Measurements from ENCODE around the gene AIG1. TPM values are rescaled to one million over a fixed set of nuclear protein-coding genes. Genes with fewer than 3 reads are reported as not detected.
A peak's percentile ranks its signal among the peaks of the same experiment; 100 is the strongest.
"Not testable (repeated sequence)": the region's sequence is repeated elsewhere in the genome, so short reads cannot be mapped to it uniquely, and the experiment has no call there.

AIG1 gene
- total RNA-seq, 1 donor from 2014 or later, result 18.5 TPM

- no peak for DNase-seq
Observed at GRCh38 chr6:143130928-143131327, 70.2 kb downstream of the AIG1 start.

DNA sequence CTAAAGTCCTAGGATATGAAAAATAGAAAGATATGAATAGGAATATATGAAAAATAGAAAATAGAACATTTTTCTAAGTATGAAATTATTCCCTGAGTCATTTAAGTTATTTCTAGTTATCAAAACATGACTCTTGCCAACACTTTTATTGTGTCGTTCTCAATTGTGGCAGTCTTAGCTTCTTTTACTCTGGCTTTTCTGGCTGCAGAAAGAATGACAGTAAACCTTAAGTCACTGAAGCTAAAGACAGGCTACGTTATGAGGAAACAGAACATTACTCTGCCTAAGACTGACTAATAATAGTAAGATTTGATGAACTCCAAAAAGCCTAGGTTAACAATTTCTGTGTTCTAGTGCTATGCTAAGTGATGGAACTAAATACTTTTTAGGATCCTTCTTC, 74.6 kb downstream of the AIG1 start:
- peak; percentile 38 for DNase-seq

- no peak for DNase-seq
Observed at GRCh38 chr6:143135797-143136561, 75.3 kb downstream of the AIG1 start.

DNA sequence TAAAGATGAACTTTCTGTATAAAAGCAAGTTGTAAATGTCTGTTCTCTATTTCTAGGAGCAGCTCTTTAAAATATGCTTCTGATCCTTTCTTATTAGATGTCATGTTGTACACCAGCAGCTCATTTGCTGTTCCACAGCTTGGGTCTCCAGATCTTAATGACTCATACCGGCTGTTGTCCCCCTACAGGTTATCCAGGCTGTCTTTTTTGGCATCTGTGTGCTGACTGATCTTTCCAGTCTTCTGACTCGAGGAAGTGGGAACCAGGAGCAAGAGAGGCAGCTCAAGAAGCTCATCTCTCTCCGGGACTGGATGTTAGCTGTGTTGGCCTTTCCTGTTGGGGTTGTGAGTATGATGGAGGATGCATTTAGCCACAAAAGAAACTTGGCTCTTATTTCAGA, 76.0 kb downstream of the AIG1 start:
- peak; percentile 10 for DNase-seq

DNA sequence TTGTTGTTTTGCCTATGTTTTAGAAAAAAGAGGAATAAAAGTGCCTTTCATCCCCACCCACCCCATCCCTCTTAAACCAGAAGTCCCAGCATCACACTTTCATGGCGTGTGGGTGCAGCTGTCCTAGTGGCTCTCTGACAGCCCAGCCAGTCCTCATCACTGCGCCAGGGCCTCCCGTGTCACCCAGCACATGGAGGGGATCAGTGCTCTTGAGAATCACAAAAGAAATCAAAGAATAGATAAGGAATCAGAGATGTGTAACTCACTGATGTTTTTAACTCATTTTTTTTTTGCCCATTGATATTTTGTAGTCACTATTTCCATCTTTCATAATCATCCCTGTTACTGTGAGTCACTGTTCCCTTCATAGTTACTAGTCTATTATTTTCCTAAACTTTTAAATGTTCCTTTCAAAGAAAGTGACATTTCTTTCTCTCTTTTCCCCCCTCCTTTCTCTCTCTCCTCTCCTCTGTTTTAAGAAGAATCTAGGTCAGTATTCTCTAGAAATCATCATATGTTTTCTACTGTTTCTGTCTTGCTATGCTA, 78.6 kb downstream of the AIG1 start:
- DNase-seq, result no peak

- not testable (repeated sequence) for DNase-seq
Observed at GRCh38 chr6:143139884-143140283, 79.2 kb downstream of the AIG1 start.

- no peak for DNase-seq
Observed at GRCh38 chr6:143140767-143141166, 80.1 kb downstream of the AIG1 start.

GRCh38 chr6:143141442-143141841, 80.8 kb downstream of the AIG1 start:
- DNase-seq, result no peak

- no peak for DNase-seq
Observed at GRCh38 chr6:143146186-143146851, 85.6 kb downstream of the AIG1 start.

DNA sequence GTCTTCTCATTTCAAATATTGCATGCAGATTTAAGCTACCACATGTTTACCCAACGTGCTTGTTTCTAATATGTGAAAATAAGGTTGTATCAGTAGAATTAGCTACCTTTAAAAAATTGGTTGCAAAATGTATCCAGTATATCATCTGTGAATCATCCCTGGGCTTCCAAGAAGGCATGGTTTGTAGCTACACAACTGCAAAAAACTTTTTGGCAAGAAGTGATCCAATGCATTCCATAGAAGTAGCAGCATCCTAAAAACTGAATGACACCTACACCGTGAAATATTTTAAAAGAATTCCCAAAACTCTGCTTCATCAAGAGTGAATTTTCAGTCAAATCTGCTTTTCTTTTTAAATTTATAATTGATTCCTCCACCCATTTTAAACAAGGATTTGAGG, 89.1 kb downstream of the AIG1 start:
- DNase-seq, result no peak

DNA sequence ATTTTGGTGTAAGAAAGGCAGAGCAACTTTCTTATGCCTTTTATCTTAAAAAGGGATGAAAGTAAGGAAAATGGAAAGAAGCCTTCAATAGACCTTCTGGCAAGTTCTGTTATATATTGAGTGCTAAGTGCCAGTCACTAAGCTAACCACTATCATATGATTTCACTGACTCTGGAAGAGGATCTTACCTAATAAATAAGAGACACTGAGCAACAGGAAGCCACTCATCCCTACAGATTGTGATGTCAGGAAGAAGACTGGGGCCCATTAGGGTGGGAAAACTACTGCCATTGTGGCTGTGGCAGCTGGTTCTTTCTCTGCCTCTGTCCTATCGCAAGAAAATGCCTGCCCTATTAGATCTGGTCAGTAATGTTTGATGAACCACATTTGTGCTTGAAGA, 89.6 kb downstream of the AIG1 start:
- no peak for DNase-seq

GRCh38 chr6:143151381-143151780, 90.7 kb downstream of the AIG1 start:
- DNase-seq, result no peak

DNA sequence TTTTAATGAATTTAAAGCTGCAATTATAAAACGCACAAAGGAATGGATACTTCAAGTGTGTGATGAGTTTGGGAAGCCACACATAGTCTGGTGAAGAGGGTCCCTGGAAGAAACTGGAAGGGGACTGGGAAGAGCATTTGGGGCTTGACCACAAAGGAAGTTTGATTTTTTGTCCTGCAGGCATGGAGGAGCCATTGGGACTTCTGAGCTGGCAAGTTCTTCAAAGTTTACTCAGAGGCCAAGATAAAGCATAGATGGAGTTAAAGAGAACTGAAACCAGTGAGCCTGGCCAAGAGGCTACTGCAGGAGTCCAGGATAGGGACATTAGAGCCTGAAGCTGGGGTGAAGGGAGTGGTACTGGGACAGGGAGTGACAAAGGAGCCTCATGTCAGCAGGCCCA, 95.0 kb downstream of the AIG1 start:
- no peak for DNase-seq

GRCh38 chr6:143157131-143157530, 96.4 kb downstream of the AIG1 start:
- no peak for DNase-seq

DNA sequence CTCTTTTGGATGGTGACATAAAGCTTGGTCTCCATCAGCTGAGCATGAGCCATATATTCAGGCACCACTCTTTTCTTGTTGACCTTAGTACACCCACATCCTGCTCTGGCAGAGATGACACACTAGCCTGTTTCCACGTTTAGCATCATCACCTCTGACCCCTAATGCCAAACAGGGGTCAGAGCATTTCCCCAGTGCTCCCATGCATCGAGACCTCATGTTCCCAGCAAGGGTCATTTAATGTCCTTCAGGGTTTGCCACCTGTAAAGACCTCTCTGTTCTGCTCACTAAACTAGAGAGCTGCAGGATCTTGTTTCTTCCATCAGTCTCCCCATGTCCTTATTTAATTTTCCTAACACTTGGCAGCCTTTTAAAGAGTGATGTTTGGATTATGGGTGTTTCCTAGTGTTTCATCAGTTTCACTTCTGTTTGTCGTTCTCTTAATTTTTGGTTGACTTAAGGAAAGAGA, 97.5 kb downstream of the AIG1 start:
- peak; percentile 5 for DNase-seq

DNA sequence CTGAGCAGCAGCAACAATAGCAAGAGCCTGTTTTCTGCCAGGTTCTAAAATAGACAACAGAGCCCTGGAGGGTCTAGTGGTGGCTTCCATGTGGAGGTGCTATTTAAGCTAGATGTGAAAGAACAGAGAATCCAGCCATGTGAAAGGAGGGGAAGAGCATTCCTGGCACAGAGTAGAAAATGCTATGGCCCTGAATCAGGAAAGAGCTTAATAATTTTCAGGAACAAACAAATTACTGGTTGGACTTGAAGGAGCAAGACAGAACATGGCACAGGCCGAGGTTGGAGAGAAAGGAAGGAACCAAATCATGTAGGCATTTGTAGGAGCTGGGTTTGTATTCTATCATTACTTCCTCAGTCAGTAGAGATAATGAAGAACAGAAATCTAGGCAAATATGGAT, 98.3 kb downstream of the AIG1 start:
- DNase-seq, result peak; percentile 5

DNA sequence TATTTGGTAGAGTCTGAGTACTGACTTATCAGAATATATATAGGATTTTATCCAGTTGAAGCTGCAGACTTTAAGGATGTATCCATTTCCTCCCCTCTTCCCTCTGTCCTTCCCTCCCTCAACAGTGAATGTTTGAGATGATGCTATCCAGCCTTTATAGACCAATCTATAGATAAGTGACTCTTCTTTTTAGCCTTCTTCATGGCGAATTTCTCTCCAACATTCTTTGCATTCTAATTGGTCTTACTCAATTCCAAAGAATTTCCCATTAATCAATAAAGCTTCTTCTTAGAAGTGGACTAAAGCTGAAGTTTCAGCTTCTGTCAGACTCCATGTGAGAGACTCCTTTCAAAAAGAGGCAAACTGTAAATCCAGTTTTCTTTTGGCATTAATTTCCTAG, 99.3 kb downstream of the AIG1 start:
- DNase-seq, result no peak

GRCh38 chr6:143160439-143161220, 99.9 kb downstream of the AIG1 start:
- no peak for DNase-seq

- DNase-seq, result no peak
Observed at GRCh38 chr6:143163621-143164020, 102.9 kb downstream of the AIG1 start.

DNA sequence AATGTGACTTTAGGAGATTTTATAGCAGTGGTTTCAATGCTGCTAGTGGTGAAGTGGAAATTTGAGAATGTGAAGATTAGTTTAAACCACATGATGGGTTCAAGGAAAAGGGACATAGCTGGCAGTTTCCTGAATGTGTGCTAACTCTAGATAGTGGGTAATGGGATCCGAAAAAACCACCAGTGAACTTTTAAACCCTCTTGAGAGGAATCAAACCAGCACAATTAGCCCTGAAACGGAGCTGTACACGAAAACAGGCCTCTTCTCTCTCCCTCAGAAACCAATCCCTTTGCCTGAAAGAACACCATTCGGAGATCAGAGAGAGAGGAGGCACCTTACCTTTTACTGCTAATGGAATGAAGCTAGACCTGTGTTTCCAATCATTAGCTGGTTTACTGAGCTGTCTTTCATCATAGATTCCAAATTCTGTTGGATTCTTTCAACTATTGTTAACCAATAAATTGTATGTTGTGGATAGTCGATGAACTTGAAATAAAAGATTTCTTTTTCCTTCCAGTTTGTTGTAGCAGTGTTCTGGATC, 103.9 kb downstream of the AIG1 start:
- DNase-seq, result no peak

DNA sequence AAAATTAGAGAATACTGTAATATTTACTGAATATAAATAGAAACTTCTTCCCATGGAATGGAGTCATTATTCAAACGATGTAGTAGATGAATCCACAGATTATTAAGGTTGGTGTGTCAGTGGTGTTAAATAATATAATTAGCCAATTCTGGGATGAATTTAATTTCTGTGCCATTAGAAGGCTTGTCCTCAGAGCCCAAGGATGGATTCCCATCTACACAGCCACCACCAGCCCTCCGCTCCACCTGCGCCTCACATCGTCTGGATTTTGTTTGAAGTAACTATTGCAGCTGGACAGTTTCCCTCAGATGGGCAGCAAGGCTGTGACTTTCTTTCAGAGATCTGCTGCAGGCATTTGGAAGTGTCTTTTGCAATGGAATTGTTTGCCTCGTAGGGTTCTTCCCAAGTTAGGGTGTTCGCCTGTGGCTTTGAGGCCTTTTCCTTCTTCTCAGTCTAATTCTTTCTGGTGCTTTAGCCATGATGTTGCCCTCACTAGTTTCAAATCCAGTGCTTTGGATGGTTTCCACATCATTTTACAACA, 104.7 kb downstream of the AIG1 start:
- DNase-seq, result no peak

DNA sequence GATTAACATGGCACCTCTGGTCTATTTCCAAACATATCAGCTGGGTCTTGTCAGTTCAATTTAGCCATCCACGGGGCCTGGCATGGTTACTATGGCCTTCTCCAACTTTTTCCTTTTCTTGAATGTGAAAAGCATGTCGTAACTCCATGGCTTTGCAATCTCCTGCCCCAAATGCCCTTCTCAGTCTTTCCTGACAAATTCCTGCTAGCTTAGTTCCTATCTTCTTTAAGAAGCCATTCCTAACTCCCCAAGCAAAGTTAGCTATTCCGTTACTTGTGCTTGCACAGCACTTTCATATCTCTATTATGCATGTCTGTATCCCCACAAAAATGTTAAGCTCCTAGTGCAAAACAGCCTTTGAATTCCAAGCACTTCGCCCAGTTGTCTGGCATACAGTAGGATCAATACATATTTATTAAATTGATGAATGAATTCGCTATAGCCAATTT, 105.6 kb downstream of the AIG1 start:
- no peak for DNase-seq

DNA sequence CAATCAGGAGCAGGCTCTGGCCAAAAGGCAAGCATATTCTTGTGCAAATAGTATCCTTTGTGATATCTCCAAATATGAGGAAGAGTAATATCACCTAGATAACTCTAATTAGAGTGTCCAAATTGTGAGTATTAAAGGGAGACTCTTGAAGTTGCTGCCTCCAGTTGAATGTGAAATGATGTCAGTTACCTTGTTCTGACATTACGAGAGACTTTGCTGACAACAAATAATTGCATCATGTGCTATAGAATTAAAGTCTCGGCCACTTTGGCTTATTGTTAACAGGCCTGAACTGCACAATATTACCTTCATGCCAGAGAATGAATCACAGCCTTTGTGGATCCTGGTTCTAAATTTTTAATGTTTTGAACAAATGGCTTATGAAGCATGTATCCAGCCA, 106.5 kb downstream of the AIG1 start:
- no peak for DNase-seq
